ENCODE data around the gene SSC5D. TPM values are rescaled to one million over a fixed set of nuclear protein-coding genes. Genes with fewer than 3 reads are reported as not detected.

SSC5D gene
- total and polyA plus RNA-seq, 4 donors, result 0.08 to 1.0 (median 0.51) TPM

DNA sequence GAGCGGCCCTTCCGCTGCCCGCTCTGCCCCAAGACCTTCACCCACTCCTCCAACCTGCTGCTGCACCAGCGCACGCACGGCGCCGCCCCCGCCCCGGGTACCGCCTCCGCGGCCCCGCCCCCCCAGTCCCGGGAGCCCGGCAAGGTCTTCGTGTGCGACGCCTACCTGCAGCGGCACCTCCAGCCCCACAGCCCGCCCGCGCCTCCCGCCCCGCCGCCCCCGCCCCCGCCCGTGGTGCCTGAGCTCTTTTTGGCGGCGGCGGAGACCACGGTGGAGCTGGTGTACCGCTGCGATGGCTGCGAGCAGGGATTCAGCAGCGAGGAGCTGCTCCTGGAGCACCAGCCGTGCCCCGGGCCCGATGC is 6.5 kb upstream of the SSC5D start:
- 88% methylated on average over 40 of the region's 40 CpGs for WGBS

DNA sequence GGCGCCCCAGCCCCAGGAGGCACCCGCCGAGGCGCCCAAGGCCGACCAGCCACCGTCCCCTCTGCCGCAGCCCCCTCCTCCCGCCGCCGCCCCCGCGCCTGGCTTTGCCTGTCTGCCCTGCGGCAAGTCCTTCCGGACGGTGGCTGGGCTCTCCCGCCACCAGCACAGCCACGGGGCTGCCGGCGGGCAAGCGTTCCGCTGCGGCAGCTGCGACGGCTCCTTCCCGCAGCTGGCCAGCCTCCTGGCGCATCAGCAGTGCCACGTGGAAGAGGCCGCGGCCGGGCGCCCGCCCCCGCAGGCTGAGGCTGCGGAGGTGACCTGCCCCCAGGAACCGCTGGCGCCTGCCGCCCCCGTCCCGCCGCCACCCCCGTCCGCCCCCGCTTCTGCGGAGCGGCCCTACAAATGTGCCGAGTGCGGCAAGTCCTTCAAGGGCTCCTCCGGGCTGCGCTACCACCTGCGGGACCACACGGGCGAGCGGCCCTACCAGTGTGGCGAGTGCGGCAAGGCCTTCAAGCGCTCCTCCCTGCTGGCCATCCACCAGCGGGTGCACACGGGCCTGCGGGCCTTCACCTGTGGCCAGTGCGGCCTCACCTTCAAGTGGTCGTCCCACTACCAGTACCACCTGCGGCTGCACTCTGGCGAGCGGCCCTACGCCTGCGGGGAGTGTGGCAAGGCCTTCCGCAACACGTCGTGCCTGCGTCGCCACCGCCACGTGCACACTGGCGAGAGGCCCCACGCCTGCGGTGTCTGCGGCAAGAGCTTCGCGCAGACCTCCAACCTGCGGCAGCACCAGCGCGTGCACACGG is 5.9 kb upstream of the SSC5D start:
- WGBS, result 95% methylated on average over 83 of the region's 83 CpGs
- Histone ChIP-seq H3K4me1 (ENCODE audit: control insufficient read depth in 4 of 4, insufficient read depth in 4 of 4, low read length in 3 of 4) (peaks cover 9 to 28% (median 15%) of the 10 kb centered on the region in 4 donors), H3K9me3 (ENCODE audit: control insufficient read depth in 4 of 4, low read length in 3 of 4) (no peaks in the 10 kb centered on the region), H3K27ac (ENCODE audit: low read depth in 1 of 2, low read length in 2 of 2) (no peak overlapping the region), H3K4me3 (ENCODE audit: low read depth in 1 of 3, low read length in 3 of 3) (no peak overlapping the region), H3K36me3 (ENCODE audit: control insufficient read depth in 4 of 4, insufficient read depth in 3 of 4, low read depth in 1 of 4, low read length in 3 of 4) (peaks cover 0 to 11% (median 5%) of the 10 kb centered on the region in 4 donors), H3K9ac (ENCODE audit: low read depth in 1 of 2, low read length in 2 of 2) (no peak overlapping the region), H3K27me3 (ENCODE audit: control insufficient read depth in 4 of 4, insufficient read depth in 4 of 4, low read length in 3 of 4) (no peaks in the 10 kb centered on the region)
- TF ChIP-seq HNF4A (conservative IDR thresholded peaks at IDR 0.05) (no peak), HNF4G (IDR thresholded peaks at IDR 0.05) (no peak), YY1 (IDR thresholded peaks at IDR 0.05) (no peak), JUND (IDR thresholded peaks at IDR 0.05) (no peak), RXRA (IDR thresholded peaks at IDR 0.05) (no peak), SP1 (IDR thresholded peaks at IDR 0.05) (no peak), EGR1 (IDR thresholded peaks at IDR 0.05; ENCODE audit: low read depth in 2 of 2) (no peak), NR2F2 (IDR thresholded peaks at IDR 0.05) (no peak), REST (IDR thresholded peaks at IDR 0.05) (no peak), FOXA1 (IDR thresholded peaks at IDR 0.05) (no peak), TAF1 (conservative IDR thresholded peaks at IDR 0.05) (no peak)
- TF ChIP-seq, protein P1, sequence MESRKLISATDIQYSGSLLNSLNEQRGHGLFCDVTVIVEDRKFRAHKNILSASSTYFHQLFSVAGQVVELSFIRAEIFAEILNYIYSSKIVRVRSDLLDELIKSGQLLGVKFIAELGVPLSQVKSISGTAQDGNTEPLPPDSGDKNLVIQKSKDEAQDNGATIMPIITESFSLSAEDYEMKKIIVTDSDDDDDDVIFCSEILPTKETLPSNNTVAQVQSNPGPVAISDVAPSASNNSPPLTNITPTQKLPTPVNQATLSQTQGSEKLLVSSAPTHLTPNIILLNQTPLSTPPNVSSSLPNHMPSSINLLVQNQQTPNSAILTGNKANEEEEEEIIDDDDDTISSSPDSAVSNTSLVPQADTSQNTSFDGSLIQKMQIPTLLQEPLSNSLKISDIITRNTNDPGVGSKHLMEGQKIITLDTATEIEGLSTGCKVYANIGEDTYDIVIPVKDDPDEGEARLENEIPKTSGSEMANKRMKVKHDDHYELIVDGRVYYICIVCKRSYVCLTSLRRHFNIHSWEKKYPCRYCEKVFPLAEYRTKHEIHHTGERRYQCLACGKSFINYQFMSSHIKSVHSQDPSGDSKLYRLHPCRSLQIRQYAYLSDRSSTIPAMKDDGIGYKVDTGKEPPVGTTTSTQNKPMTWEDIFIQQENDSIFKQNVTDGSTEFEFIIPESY (IDR thresholded peaks at IDR 0.05), result no peak
- no peak for DNase-seq (ENCODE audit: low spot score)

More for the DNA sequence above, 6.5 kb upstream of the SSC5D start:
- DNase-seq (ENCODE audit: low spot score), result no peak
- H3K27ac ChIP-seq (ENCODE audit: low read depth in 1 of 2, low read length in 2 of 2), result no peak overlapping the region
- H3K9me3 ChIP-seq (ENCODE audit: control insufficient read depth in 4 of 4, low read length in 3 of 4), result no peaks in the 10 kb centered on the region
- peaks cover 0 to 11% (median 5%) of the 10 kb centered on the region in 4 donors for H3K36me3 ChIP-seq (ENCODE audit: control insufficient read depth in 4 of 4, insufficient read depth in 3 of 4, low read depth in 1 of 4, low read length in 3 of 4)
- no peaks in the 10 kb centered on the region for H3K27me3 ChIP-seq (ENCODE audit: control insufficient read depth in 4 of 4, insufficient read depth in 4 of 4, low read length in 3 of 4)
- peaks cover 9 to 33% (median 20%) of the 10 kb centered on the region in 4 donors for H3K4me1 ChIP-seq (ENCODE audit: control insufficient read depth in 4 of 4, insufficient read depth in 4 of 4, low read length in 3 of 4)
- no peak for TF ChIP-seq HNF4A (conservative IDR thresholded peaks at IDR 0.05)
- TF ChIP-seq REST (IDR thresholded peaks at IDR 0.05), result no peak
- H3K4me3 ChIP-seq (ENCODE audit: low read depth in 1 of 3, low read length in 3 of 3), result no peak overlapping the region
- no peak overlapping the region for H3K9ac ChIP-seq (ENCODE audit: low read depth in 1 of 2, low read length in 2 of 2)

Measured in liver (tissue), 9 donors.